Ramos (cell line): Measurements from ENCODE around the gene ABCA6.

Experiments
- in situ Hi-C: fragments of 300-500 bp; cut with MboI; formaldehyde crosslinking; loops from one replicate; pipeline ENCODE4 v1.14.3; 2022; ENCODE audit warnings: low sequenced_read_pairs; ENCODE audit not compliant: unreplicated experiment

Gene ABCA6

GRCh38 chr17:69142175-69142802 is 594 bp upstream of the ABCA6 start:
- in situ Hi-C loops = no loop called here

GRCh38 chr17:69134112-69134511 is 7.6 kb downstream of the ABCA6 start:
- in situ Hi-C loops = no loop called here

- in situ Hi-C loops = no loop called here
These were observed 10.9 kb downstream of the ABCA6 start for GRCh38 chr17:69130627-69131296.

- in situ Hi-C loops = loop anchor here (25.0 kb wide), 1 partner anchor 886 kb away; the partner anchor contains the start of gene AMZ2
These were observed 18.1 kb downstream of the ABCA6 start for GRCh38 chr17:69123626-69124025.

- in situ Hi-C loops = loop anchor here (25.0 kb wide), 1 partner anchor 885 kb away; the partner anchor contains the start of gene AMZ2
These were observed 19.6 kb downstream of the ABCA6 start for GRCh38 chr17:69122065-69122464.

GRCh38 chr17:69117855-69118784 is 23.6 kb downstream of the ABCA6 start:
- in situ Hi-C loops = loop anchor here (25.0 kb wide), 1 partner anchor 881 kb away; the partner anchor contains the start of gene AMZ2

GRCh38 chr17:69111794-69112193 is 29.9 kb downstream of the ABCA6 start:
- in situ Hi-C loops = loop anchor here (25.0 kb wide), 1 partner anchor 874 kb away; the partner anchor contains the start of gene AMZ2

- in situ Hi-C loops = loop anchor here (25.0 kb wide), 1 partner anchor 869 kb away; the partner anchor contains the start of gene AMZ2
These were observed 35.6 kb downstream of the ABCA6 start for GRCh38 chr17:69105907-69106730.

- in situ Hi-C loops = loop anchor here (25.0 kb wide), 1 partner anchor 866 kb away; the partner anchor contains the start of gene AMZ2
These were observed 38.0 kb downstream of the ABCA6 start for GRCh38 chr17:69103557-69104233.

GRCh38 chr17:69098625-69099024 is 43.1 kb downstream of the ABCA6 start:
- in situ Hi-C loops = no loop called here

- in situ Hi-C loops = no loop called here
These were observed 45.2 kb downstream of the ABCA6 start for GRCh38 chr17:69096541-69096940.

GRCh38 chr17:69093995-69094394 is 47.7 kb downstream of the ABCA6 start:
- in situ Hi-C loops = no loop called here

GRCh38 chr17:69093279-69093789 is 48.4 kb downstream of the ABCA6 start:
- in situ Hi-C loops = no loop called here

GRCh38 chr17:69090365-69090764 is 51.3 kb downstream of the ABCA6 start:
- in situ Hi-C loops = no loop called here

- in situ Hi-C loops = no loop called here
These were observed 53.0 kb downstream of the ABCA6 start for GRCh38 chr17:69088643-69089200.

GRCh38 chr17:69086641-69087040 is 55.1 kb downstream of the ABCA6 start:
- in situ Hi-C loops = no loop called here

GRCh38 chr17:69084911-69085310 is 56.8 kb downstream of the ABCA6 start:
- in situ Hi-C loops = no loop called here

- in situ Hi-C loops = no loop called here
These were observed 59.0 kb downstream of the ABCA6 start for GRCh38 chr17:69082696-69083095.

- in situ Hi-C loops = no loop called here
These were observed 62.8 kb downstream of the ABCA6 start for GRCh38 chr17:69078864-69079263.
